ENCODE data around the gene ABCD2.
"Not testable (repeated sequence)": the region's sequence is repeated elsewhere in the genome, so short reads cannot be mapped to it uniquely, and the experiment has no call there.

The ABCD2 gene

DNA sequence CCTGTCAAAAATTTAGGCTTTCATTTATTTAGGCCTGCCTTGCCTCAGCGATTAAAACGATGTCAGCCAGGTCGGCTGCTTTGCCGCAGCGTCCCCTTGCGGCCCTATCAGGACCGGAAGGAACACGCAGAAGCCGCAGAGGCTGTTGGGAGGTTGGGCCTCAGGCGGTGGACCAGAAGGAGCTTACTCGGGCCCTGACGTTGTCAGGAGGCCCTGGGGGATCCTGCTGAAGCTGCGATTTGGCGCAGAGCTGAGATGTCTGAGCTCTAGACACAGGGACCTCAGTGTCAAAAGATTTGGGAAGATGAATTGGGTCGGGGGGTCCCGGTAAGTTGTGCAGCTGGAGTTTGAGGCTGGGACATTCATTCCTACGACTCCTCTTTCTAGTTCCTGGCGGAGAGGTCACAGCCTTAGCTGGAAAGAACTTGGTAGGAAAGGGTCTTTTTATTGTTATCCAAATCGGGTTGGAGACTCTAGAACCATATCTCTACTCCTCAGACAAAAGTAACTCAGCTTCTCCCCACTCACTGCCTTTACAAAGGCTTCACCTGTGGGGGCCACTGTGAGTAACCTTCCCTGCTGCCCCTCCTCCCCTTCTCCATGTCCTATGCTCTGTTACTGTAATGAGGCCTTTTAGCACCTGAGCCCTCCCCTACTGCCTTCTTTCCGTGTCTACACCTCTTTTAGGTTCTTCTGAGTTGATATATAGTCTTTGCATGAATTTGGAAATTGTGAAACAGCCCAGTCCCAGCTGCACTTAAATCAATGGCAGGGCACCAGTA, 6.6 kb upstream of the ABCD2 start:
- TF ChIP-seq, protein P1, sequence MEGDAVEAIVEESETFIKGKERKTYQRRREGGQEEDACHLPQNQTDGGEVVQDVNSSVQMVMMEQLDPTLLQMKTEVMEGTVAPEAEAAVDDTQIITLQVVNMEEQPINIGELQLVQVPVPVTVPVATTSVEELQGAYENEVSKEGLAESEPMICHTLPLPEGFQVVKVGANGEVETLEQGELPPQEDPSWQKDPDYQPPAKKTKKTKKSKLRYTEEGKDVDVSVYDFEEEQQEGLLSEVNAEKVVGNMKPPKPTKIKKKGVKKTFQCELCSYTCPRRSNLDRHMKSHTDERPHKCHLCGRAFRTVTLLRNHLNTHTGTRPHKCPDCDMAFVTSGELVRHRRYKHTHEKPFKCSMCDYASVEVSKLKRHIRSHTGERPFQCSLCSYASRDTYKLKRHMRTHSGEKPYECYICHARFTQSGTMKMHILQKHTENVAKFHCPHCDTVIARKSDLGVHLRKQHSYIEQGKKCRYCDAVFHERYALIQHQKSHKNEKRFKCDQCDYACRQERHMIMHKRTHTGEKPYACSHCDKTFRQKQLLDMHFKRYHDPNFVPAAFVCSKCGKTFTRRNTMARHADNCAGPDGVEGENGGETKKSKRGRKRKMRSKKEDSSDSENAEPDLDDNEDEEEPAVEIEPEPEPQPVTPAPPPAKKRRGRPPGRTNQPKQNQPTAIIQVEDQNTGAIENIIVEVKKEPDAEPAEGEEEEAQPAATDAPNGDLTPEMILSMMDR (IDR thresholded peaks at IDR 0.05; ENCODE audit: borderline replicate concordance, extremely low read depth, low read length, poor library complexity, severe bottlenecking): no peak
- TF ChIP-seq EZH2 (IDR thresholded peaks at IDR 0.05; ENCODE audit: borderline replicate concordance, low read depth, low read length, severe bottlenecking): no peak
- Histone ChIP-seq H3K36me3 (ENCODE audit: insufficient read depth, low read length) (no peaks in the 10 kb centered on the region), H3K4me3 (ENCODE audit: low read depth in 1 of 2, low read length in 2 of 2) (no peak overlapping the region), H3K27ac (ENCODE audit: low read length) (no peak overlapping the region), H3K27me3 (ENCODE audit: insufficient read depth, low read length, poor library complexity) (no peaks in the 10 kb centered on the region), H3K9me3 (ENCODE audit: insufficient read depth, low read length, severe bottlenecking) (no peaks in the 10 kb centered on the region), H3K9ac (ENCODE audit: low read depth, low read length) (no peak overlapping the region), H2AFZ (ENCODE audit: low read depth, low read length) (no peak overlapping the region), H3K79me2 (ENCODE audit: insufficient read depth, low read length) (no peaks in the 10 kb centered on the region), H3K4me1 (ENCODE audit: insufficient read depth, low read length) (peaks cover 24% of the 10 kb centered on the region), H4K20me1 (ENCODE audit: insufficient read depth, low read length) (no peaks in the 10 kb centered on the region), H3K4me2 (ENCODE audit: insufficient read depth, low read length) (no peak overlapping the region)
- ATAC-seq (ENCODE audit: insufficient read depth, low read depth): no peak
- no peak for DNase-seq

DNA sequence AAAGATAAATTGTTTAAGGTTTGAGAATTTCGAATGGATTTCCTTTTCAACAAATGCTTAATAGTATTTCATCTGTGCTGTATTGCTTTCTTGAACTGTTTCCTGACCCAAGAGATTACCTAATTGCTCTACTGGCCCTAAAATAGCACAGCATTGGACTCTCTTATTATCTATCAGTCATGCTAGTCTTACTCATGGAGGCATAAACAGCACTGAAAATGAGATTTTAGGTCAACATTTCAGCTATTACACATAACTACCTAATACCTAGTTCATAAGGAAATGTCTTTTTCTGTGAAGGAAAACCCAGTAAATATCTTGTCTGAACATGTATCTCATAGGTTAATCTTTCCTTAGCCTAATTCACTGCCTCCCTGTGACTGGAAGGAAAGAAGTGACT, 4.3 kb upstream of the ABCD2 start:
- Histone ChIP-seq H3K27me3 (ENCODE audit: insufficient read depth, low read length, poor library complexity) (no peaks in the 10 kb centered on the region), H3K79me2 (ENCODE audit: insufficient read depth, low read length) (no peaks in the 10 kb centered on the region), H3K4me3 (ENCODE audit: low read depth in 1 of 2, low read length in 2 of 2) (no peak overlapping the region), H4K20me1 (ENCODE audit: insufficient read depth, low read length) (no peaks in the 10 kb centered on the region), H3K4me2 (ENCODE audit: insufficient read depth, low read length) (no peak overlapping the region), H3K36me3 (ENCODE audit: insufficient read depth, low read length) (no peaks in the 10 kb centered on the region), H3K9me3 (ENCODE audit: insufficient read depth, low read length, severe bottlenecking) (no peaks in the 10 kb centered on the region), H3K4me1 (ENCODE audit: insufficient read depth, low read length) (peaks cover 36% of the 10 kb centered on the region), H3K27ac (ENCODE audit: low read length) (no peak overlapping the region), H2AFZ (ENCODE audit: low read depth, low read length) (no peak overlapping the region), H3K9ac (ENCODE audit: low read depth, low read length) (no peak overlapping the region)
- no peak for TF ChIP-seq EZH2 (IDR thresholded peaks at IDR 0.05; ENCODE audit: borderline replicate concordance, low read depth, low read length, severe bottlenecking)
- TF ChIP-seq, protein P1 (IDR thresholded peaks at IDR 0.05; ENCODE audit: borderline replicate concordance, extremely low read depth, low read length, poor library complexity, severe bottlenecking): no peak
- DNase-seq: no peak
- ATAC-seq (ENCODE audit: insufficient read depth, low read depth): no peak

DNA sequence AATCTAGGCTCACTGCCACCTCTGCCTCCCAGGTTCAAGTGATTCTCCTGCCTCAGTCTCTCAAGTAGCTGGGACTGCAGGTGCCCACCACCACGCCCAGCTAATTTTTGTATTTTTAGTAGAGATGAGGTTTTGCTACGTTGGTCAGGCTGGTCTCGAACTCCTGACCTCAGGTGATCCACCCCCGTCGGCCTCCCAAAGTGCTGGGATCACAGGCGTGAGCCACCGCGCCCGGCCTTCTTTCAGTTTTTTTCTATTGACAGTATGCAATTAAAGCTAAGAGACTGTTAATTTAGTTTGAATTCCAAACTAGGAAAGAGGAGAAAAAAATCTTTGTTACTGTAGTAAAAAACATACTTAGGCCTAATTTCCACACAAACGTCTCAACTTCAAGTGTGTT, 3.6 kb upstream of the ABCD2 start:
- not testable (repeated sequence) for H3K9me3 ChIP-seq (ENCODE audit: insufficient read depth, low read length, severe bottlenecking); H3K4me2 ChIP-seq (ENCODE audit: insufficient read depth, low read length); H3K79me2 ChIP-seq (ENCODE audit: insufficient read depth, low read length); H3K27me3 ChIP-seq (ENCODE audit: insufficient read depth, low read length, poor library complexity); H3K36me3 ChIP-seq (ENCODE audit: insufficient read depth, low read length); H4K20me1 ChIP-seq (ENCODE audit: insufficient read depth, low read length); DNase-seq; ATAC-seq (ENCODE audit: insufficient read depth, low read depth); H3K27ac ChIP-seq (ENCODE audit: low read length); H3K4me3 ChIP-seq (ENCODE audit: low read depth in 1 of 2, low read length in 2 of 2); H3K9ac ChIP-seq (ENCODE audit: low read depth, low read length); H2AFZ ChIP-seq (ENCODE audit: low read depth, low read length)
- peaks cover 33% of the 10 kb centered on the region for H3K4me1 ChIP-seq (ENCODE audit: insufficient read depth, low read length)

DNA sequence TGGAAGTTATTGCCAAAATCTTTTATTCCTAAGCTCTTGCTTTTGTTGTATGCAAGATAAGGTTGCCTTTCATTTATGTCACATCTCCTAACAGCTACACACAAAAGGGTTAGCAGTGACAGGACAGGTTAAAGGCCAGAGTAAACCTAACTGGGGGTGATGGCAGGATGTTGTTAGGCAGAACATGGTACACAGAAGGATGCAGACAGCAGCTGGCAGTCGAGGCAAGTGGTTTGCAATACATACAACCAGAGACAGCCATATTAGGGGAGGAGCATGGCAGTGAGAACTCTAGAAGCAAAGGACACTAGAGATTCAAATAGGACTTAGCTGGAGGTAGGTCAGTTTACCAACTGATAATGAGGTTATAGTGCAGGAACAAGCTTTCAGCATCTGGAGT, 2.7 kb upstream of the ABCD2 start:
- H4K20me1 ChIP-seq (ENCODE audit: insufficient read depth, low read length): no peaks in the 10 kb centered on the region
- H3K4me3 ChIP-seq (ENCODE audit: low read depth in 1 of 2, low read length in 2 of 2): no peak overlapping the region
- DNase-seq (no peak), ATAC-seq (ENCODE audit: insufficient read depth, low read depth) (no peak)
- H2AFZ ChIP-seq (ENCODE audit: low read depth, low read length): no peak overlapping the region
- H3K9ac ChIP-seq (ENCODE audit: low read depth, low read length): no peak overlapping the region
- no peak overlapping the region for H3K27ac ChIP-seq (ENCODE audit: low read length)
- no peaks in the 10 kb centered on the region for H3K9me3 ChIP-seq (ENCODE audit: insufficient read depth, low read length, severe bottlenecking)
- H3K27me3 ChIP-seq (ENCODE audit: insufficient read depth, low read length, poor library complexity): no peaks in the 10 kb centered on the region
- TF ChIP-seq, protein P1 (IDR thresholded peaks at IDR 0.05; ENCODE audit: borderline replicate concordance, extremely low read depth, low read length, poor library complexity, severe bottlenecking): no peak
- TF ChIP-seq EZH2 (IDR thresholded peaks at IDR 0.05; ENCODE audit: borderline replicate concordance, low read depth, low read length, severe bottlenecking): no peak
- H3K4me1 ChIP-seq (ENCODE audit: insufficient read depth, low read length): peaks cover 28% of the 10 kb centered on the region
- no peak overlapping the region for H3K4me2 ChIP-seq (ENCODE audit: insufficient read depth, low read length)
- H3K36me3 ChIP-seq (ENCODE audit: insufficient read depth, low read length): no peaks in the 10 kb centered on the region
- H3K79me2 ChIP-seq (ENCODE audit: insufficient read depth, low read length): no peaks in the 10 kb centered on the region

All from DND-41 (cell line).